HG03342 (cell line): ENCODE data around the gene PAM.
A peak's percentile ranks its signal among the peaks of the same experiment; 100 is the strongest.
"Not testable (repeated sequence)": the region's sequence is repeated elsewhere in the genome, so short reads cannot be mapped to it uniquely, and the experiment has no call there.

Experiments
- ATAC-seq: cut with Tn5 transposase; IDR thresholded peaks from one replicate; pipeline ENCODE4 v1.9.1; 2021; ENCODE audit warnings: mild to moderate bottlenecking, moderate library complexity; ENCODE audit not compliant: unreplicated experiment

PAM gene

GRCh38 chr5:102750151-102750834, 4.8 kb upstream of the PAM start:
- no peak for ATAC-seq

GRCh38 chr5:102751903-102752376, 3.2 kb upstream of the PAM start:
- ATAC-seq = not testable (repeated sequence)

DNA sequence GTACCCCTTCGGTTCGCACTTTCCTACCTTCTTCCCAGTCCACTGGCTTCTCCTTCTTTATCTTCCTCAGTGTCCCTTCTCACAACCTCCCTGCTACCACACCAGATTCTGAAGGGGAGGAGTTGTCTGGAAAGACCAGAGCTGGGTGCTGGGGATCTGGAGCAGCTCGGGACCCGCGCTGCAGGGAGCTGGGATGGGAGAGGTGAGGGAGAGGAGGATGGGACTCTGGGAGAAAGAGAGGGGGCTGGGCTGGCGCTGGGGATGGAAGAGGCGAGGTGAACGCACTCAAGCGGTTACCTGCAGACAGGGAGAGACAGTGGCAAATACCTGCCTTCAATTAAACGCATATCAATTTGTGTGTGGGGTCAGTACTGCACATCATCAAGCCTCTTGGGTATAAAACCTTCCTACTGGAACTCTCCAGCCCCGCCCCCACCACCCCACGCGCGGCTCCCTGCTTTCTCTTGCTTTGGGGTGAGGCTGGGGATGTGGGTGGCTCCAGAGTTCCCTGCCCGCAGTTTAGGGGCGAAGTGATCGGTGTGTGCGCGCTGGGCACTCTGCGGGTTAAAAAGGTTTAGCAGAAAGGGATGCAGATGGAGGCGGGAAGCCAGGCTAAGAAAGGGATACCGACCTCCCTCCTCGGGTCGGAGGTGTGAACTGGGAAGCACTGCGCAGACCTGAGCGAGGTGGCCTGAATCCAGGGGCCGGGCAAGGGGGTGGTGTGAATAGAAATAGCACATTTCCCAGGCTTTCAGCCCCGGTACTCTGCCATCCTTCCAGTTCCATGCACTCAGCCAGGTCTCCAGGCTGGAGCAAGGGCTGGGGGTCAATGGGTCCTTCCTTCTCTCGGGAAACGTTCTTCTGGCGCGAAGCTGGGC, 977 bp upstream of the PAM start:
- peak; percentile 0 for ATAC-seq

GRCh38 chr5:102755686-102756371, 724 bp downstream of the PAM start:
- ATAC-seq = peak; percentile 81

- ATAC-seq = no peak
These were observed 3.5 kb downstream of the PAM start for GRCh38 chr5:102758576-102758975.

GRCh38 chr5:102759289-102759688, 4.2 kb downstream of the PAM start:
- no peak for ATAC-seq

DNA sequence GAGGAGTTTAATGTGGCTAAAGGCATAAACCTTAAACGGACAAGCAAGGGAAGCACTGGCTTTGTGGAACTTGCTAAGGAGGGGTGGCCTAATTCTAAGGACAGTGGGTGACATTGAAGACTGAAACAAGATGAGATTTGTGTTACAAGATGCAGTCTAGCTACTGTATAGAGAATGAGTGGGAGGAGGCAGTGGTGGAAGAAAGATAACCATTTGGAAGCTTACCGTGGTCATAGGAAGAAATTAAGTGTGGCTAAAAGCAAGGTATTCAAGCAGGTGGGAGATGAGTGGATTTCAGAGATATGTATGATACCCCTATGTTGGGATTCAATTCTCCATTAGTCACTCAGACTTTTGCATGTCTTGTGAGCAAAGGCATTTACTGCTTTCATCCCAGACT, 4.6 kb downstream of the PAM start:
- ATAC-seq = no peak

DNA sequence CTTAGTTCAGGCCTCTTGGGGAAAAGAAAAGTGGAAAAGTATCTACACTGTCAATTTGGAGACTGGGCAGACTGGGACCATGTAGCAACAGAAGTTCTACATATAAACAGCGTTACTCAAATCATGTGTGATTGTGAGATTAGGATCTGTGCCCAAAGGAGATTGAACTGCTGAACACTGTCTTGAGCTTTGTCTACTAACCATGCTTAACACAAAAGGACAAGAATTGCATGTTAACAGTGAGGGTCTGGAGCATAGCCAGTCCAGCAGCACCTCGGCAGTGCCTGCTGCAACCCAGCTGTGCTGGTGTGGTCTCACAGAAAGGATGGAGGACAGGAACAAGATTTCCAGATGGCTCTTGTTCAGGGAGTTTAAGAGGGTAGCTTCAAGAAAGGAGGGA, 5.7 kb downstream of the PAM start:
- ATAC-seq = no peak

DNA sequence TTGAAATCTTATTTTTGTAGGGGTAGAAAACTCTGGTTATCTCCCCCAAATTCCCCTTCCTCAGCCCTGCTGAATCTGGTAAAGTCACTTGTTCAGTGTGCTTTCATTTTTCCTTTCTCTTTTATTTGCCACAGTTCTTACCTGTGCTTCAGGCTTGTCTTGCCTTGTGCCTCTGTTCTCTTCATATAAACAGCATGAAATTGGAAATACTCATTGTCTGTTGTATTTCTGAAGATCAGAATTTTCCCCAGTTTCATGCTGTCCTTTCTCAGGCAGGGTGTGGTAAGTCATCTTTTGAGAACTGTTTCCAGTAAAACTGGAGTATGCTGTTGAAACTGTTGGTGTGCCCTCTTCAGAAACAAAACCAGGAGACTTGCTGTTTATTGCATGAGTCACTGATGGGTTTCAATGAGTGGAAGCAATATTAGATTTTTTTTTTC, 7.0 kb downstream of the PAM start:
- peak; percentile 76 for ATAC-seq

DNA sequence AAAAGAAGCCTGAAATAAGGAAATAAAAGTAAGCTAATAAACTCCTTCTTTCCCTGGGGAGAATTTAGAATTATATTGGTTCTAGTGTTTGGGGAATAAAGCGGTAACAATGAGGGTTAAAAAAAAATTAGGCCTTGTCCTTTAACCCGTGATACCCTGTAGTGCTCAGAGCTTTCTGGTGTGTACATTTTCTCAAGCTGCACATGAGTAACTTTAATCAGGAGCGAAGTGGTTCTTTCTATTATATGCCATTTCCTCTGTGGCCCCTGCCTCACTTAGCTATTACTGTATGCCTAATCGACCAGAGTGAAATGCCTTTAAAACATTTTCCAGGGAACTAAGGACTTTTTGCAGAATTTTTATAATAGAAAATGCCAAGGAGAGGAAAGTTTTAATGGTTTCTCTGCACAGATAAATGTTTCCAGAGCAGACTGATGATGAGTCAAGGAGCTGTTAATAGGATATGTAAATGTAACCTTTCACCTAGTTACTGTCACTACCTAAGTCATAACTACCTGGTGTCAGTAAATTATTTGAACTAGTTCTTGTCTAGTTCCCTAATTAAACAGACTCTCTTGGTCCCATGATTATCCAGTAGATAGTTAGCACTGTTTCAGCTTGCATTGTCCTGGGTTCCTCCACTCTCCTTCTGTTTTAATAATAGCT, 7.6 kb downstream of the PAM start:
- ATAC-seq = no peak

GRCh38 chr5:102763734-102764133, 8.6 kb downstream of the PAM start:
- ATAC-seq = no peak

DNA sequence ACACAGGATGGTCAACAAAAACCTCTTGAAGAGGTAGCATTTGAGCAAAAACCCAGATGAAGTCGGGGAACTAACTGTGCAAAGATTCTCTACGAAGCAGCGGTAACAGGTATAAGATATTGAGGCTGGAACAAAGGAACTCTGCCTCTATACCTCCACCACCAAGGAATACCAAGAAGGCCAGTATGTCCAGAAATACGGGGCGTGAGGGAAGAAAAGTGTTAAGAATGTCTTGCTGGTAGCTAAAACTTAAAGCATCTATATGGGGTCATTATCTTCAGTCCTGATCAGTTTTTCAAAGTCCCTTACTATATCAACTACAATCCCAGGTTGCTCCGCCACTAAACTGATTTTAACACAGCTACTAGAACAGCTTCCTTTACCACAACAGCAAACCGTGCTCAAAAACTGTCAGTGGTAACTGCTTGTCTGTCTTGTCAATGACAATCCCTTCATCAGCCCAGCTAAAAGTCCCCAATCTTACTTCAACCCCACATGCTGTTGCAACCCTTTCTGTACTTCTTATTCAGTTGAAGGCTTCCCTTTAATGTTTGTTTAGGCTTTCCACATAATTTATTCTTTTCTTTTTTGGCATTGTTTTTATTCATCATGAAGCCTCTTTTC, 9.4 kb downstream of the PAM start:
- ATAC-seq = no peak

- no peak for ATAC-seq
These were observed 10.2 kb downstream of the PAM start for GRCh38 chr5:102765350-102765749.

- no peak for ATAC-seq
These were observed 11.4 kb downstream of the PAM start for GRCh38 chr5:102766295-102767090.

DNA sequence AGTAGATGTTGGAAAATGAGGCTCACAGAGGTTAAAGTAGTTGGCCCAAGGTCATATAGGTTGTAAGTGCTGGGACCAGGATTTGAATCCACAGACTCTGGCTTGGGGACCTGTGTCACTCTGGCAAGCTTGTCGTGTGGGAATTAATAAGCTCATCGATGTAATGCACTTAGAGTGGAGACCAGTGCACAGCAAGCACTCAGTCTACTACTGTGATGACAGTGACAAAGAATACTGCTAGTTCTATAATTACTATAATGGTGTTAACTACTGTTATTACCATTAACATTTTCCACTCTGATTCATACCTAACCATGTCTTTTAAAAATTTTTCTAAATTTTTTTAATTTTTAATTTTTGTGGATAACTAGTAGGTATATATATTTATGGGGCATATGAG, 12.8 kb downstream of the PAM start:
- no peak for ATAC-seq

DNA sequence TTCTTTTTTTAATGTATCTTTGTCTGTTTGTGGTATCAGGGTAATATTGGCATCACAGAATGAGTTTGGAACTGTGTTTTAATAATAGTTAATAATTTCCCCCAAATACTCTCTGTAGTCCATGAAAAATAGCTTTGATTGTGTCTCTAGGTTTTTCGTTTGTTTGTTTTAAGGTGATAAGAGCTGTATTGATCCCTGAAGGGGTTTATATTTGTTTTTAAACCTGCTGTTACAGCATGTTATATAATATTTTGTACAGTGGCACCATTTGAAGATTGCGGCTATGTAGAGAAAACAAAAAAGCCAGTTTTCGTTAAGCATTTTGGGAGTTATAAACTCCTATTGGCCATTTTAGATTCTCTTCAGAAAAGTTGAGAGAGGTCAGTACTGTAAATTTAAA, 15.7 kb downstream of the PAM start:
- no peak for ATAC-seq

- no peak for ATAC-seq
These were observed 16.3 kb downstream of the PAM start for GRCh38 chr5:102771435-102771834.

- ATAC-seq = no peak
These were observed 17.2 kb downstream of the PAM start for GRCh38 chr5:102772273-102772672.

DNA sequence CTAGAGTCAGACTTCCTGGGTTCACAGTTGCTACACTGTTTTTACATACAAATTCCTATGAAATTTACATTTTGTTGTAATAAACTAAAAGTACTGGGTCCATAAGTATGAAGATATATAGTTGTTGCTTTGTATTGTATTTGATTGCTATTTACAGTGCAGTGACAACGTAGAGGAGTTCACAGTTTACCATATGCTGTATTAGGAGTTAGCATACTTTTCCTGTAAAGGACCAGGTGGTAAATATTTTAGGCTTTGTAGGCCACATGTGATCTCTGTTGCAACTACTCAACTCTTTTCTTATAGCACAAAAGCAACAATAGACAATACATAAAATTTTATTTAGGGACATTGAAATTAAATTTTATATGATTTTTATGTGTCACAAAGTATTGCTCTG, 18.0 kb downstream of the PAM start:
- ATAC-seq = no peak

- ATAC-seq = not testable (repeated sequence)
These were observed 20.7 kb downstream of the PAM start for GRCh38 chr5:102775756-102776155.
